ENCODE measurements around the gene C17orf50. TPM values are rescaled to one million over a fixed set of nuclear protein-coding genes. Genes with fewer than 3 reads are reported as not detected.
A peak's percentile ranks its signal among the peaks of the same experiment; 100 is the strongest.

Gene C17orf50
- total and polyA plus RNA-seq, 10 donors = 0.15 to 0.42 TPM; not detected in 8

GRCh38 chr17:35740997-35741931 is 19.4 kb upstream of the C17orf50 start:
- no peak for DNase-seq
- no peaks in the 10 kb centered on the region for H3K36me3 ChIP-seq

GRCh38 chr17:35742496-35742895 is 18.2 kb upstream of the C17orf50 start:
- Histone ChIP-seq H3K4me3 (no peak overlapping the region), H3K9me3 (no peaks in the 10 kb centered on the region), H3K27me3 (replicated peaks in 1 of 7) (peaks cover 0 to 72% (median 24%) of the 10 kb centered on the region in 7 donors), H3K36me3 (no peaks in the 10 kb centered on the region), H3K27ac (no peak overlapping the region), H3K4me1 (peaks cover 0 to 17% (median 11%) of the 10 kb centered on the region in 6 donors)
- no peak for TF ChIP-seq POLR2A (IDR thresholded peaks at IDR 0.05)
- TF ChIP-seq CTCF (IDR thresholded peaks at IDR 0.05 in 8 of 11, conservative IDR thresholded peaks at IDR 0.05 in 3 of 11) = no peak
- no peak for TF ChIP-seq POLR2AphosphoS5 (IDR thresholded peaks at IDR 0.05)
- intact Hi-C loops (cut with DNase I; ENCODE audit: low total_unique reads) = loop anchor here (10.0 kb wide), 2 partner anchors 428 to 578 kb away; no protein-coding TSS in a partner anchor
- 76 to 86% (median 80%) methylated on average over 7 of the region's 7 CpGs for WGBS, 5 donors
- DNase-seq = no peak

More at GRCh38 chr17:35740997-35741931, 19.4 kb upstream of the C17orf50 start:
- Histone ChIP-seq H3K4me1 (peaks cover 0 to 13% (median 8%) of the 10 kb centered on the region in 6 donors), H3K4me3 (peak overlapping the region in 3 of 8 donors; percentile 18 to 51 (median 22)), H3K9me3 (no peaks in the 10 kb centered on the region), H3K27me3 (replicated peaks in 1 of 7) (peaks cover 0 to 62% (median 24%) of the 10 kb centered on the region in 7 donors), H3K27ac (no peak overlapping the region)
- intact Hi-C loops (cut with DNase I; ENCODE audit: low total_unique reads) = loop anchor here (10.0 kb wide), 2 partner anchors 426 to 576 kb away; no protein-coding TSS in a partner anchor
- TF ChIP-seq POLR2AphosphoS5 (IDR thresholded peaks at IDR 0.05) (no peak), CTCF (IDR thresholded peaks at IDR 0.05 in 8 of 11, conservative IDR thresholded peaks at IDR 0.05 in 3 of 11) (no peak), POLR2A (IDR thresholded peaks at IDR 0.05) (no peak)
- 18 to 25% (median 23%) methylated on average over 65 to 73 of the region's 73 CpGs for WGBS, 5 donors

GRCh38 chr17:35742896-35743477 is 17.7 kb upstream of the C17orf50 start:
- Histone ChIP-seq H3K27ac (no peak overlapping the region), H3K27me3 (replicated peaks in 1 of 7) (peaks cover 0 to 77% (median 28%) of the 10 kb centered on the region in 7 donors), H3K4me3 (no peak overlapping the region), H3K36me3 (no peaks in the 10 kb centered on the region), H3K9me3 (no peaks in the 10 kb centered on the region), H3K4me1 (peaks cover 0 to 19% (median 12%) of the 10 kb centered on the region in 6 donors)
- intact Hi-C loops (cut with DNase I; ENCODE audit: low total_unique reads) = loop anchor here (10.0 kb wide), 2 partner anchors 428 to 578 kb away; no protein-coding TSS in a partner anchor
- no peak for DNase-seq
- WGBS, 5 donors = 69 to 90% (median 79%) methylated on average over 7 of the region's 7 CpGs
- no peak for TF ChIP-seq CTCF (IDR thresholded peaks at IDR 0.05 in 8 of 11, conservative IDR thresholded peaks at IDR 0.05 in 3 of 11)
- TF ChIP-seq POLR2AphosphoS5 (IDR thresholded peaks at IDR 0.05) = no peak
- no peak for TF ChIP-seq POLR2A (IDR thresholded peaks at IDR 0.05)

Data from spleen (tissue), 11 donors.